LNCAP (cell line): Measurements from ENCODE around the gene OSBPL8.

Experiments used
- TF ChIP-seq, protein P1 (sequence below): fragments of 450-650 bp; IDR thresholded peaks from 2 replicates; pipeline ENCODE4 v1.5.1; 2017; ENCODE audit warnings: mild to moderate bottlenecking

Gene OSBPL8

GRCh38 chr12:76535170-76535569 lies 24.4 kb downstream of the OSBPL8 start:
- TF ChIP-seq, protein P1, sequence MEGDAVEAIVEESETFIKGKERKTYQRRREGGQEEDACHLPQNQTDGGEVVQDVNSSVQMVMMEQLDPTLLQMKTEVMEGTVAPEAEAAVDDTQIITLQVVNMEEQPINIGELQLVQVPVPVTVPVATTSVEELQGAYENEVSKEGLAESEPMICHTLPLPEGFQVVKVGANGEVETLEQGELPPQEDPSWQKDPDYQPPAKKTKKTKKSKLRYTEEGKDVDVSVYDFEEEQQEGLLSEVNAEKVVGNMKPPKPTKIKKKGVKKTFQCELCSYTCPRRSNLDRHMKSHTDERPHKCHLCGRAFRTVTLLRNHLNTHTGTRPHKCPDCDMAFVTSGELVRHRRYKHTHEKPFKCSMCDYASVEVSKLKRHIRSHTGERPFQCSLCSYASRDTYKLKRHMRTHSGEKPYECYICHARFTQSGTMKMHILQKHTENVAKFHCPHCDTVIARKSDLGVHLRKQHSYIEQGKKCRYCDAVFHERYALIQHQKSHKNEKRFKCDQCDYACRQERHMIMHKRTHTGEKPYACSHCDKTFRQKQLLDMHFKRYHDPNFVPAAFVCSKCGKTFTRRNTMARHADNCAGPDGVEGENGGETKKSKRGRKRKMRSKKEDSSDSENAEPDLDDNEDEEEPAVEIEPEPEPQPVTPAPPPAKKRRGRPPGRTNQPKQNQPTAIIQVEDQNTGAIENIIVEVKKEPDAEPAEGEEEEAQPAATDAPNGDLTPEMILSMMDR = no peak

GRCh38 chr12:76533331-76533730 lies 26.2 kb downstream of the OSBPL8 start:
- TF ChIP-seq, protein P1 = no peak

- TF ChIP-seq, protein P1 = no peak
Observed at GRCh38 chr12:76532520-76532919, 27.1 kb downstream of the OSBPL8 start.

GRCh38 chr12:76531056-76531455 lies 28.5 kb downstream of the OSBPL8 start:
- TF ChIP-seq, protein P1 = no peak

DNA sequence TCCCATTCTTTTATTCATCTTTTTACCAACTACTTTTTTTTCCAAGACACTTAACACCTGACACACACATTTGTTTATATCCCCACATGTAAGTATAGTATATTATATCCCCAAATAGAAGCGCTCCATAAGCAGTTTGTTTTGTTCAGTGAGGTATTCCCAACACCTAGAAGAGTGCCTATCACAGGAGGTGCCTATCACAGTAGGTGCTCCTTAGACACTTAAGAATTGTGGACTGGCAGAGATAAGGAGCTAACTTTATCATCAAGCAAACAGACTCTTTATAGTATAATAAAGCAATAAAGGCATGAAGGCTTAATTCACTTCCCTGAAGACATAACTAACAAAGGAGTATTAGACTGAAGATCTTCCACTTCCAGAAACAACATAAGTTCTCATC lies 29.1 kb downstream of the OSBPL8 start:
- TF ChIP-seq, protein P1 = no peak

DNA sequence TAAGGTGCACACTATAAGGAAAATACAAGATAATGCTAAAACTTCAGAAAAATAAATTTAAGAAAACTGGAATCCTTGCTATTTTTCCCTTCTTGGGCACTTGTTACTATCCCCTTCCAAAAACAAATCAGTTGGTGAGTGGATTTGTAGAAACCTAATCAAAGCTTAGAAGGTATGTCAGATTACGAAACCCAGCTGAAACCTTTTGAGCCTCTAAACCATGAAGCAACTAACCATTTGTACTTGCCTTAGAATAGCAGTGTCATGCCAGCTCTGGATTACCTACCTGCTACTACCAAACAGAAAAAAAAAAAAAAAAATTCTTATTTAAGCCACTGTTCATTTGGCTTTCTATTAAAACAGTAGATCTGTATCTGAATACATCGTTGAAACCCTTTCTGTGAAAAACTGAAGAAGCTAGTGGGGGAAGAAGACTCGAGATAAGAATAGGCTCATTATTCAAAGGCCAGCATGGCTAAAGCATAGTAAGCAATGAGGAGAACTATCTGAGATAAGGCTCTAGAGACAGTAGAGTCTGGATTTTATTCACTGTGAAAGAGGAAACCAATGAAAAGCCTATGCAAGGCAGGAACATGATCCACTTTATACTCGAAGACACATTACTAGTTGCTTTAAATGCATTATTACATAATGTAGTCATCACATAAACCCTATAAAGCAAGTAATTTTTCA lies 30.2 kb downstream of the OSBPL8 start:
- TF ChIP-seq, protein P1 = no peak

DNA sequence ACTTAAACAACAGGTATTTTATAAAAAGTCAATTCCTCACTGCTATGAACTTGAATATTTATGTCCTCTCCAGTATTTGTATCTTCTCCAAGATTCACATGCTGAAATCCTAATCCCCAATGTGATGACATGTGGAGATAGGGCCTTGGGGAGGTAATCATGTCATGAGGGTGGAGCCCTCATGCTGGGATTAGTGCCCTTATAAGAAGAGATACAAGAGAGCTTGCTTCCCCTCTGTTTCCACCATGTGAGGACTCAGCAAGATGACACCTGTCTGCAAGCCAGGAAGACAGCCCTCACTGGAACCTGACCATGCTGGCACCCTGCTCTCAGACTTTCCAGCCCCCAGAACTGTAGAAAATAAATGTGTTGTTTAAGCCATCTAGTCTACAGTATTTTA lies 36.2 kb downstream of the OSBPL8 start:
- TF ChIP-seq, protein P1 = no peak

GRCh38 chr12:76520348-76520747 lies 39.2 kb downstream of the OSBPL8 start:
- TF ChIP-seq, protein P1 = no peak
